Endodermal cell (in vitro differentiated cells): ENCODE measurements around the gene RNASE1. TPM values are rescaled to one million over a fixed set of nuclear protein-coding genes. Genes with fewer than 3 reads are reported as not detected.
A peak's percentile ranks its signal among the peaks of the same experiment; 100 is the strongest.

Experiments used
- DNase-seq: peaks from one replicate; pipeline ENCODE4 v3.0.0-alpha.2; 2017
- H3K27ac ChIP-seq: 2 replicates; pipeline ENCODE4 v1.5.1; 2013; ENCODE audit warnings: mild to moderate bottlenecking, low read depth, low read length, moderate library complexity
- H3K27me3 ChIP-seq: 2 replicates; pipeline ENCODE4 v1.6.1; 2013; ENCODE audit warnings: mild to moderate bottlenecking, low read length, moderate library complexity; ENCODE audit not compliant: insufficient read depth, control insufficient read depth, poor library complexity, severe bottlenecking
- H3K36me3 ChIP-seq: 2 replicates; pipeline ENCODE4 v1.7.0; 2013; ENCODE audit warnings: mild to moderate bottlenecking, low read length, moderate library complexity; ENCODE audit not compliant: control insufficient read depth, insufficient read depth
- H3K4me1 ChIP-seq: one replicate; pipeline ENCODE4 v1.7.0; 2013; ENCODE audit warnings: low read length; ENCODE audit not compliant: control insufficient read depth, insufficient read depth
- H3K4me3 ChIP-seq: 2 replicates; pipeline ENCODE4 v1.5.1; 2013; ENCODE audit warnings: mild to moderate bottlenecking, low read length, moderate library complexity
- H3K9ac ChIP-seq: 2 replicates; pipeline ENCODE4 v1.6.1; 2013; ENCODE audit warnings: mild to moderate bottlenecking, low read length, moderate library complexity; ENCODE audit not compliant: poor library complexity, severe bottlenecking; ENCODE audit errors: extremely low read depth
- H3K9me3 ChIP-seq: 2 replicates; pipeline ENCODE4 v1.6.1; 2013; ENCODE audit warnings: mild to moderate bottlenecking, low read length, moderate library complexity; ENCODE audit not compliant: control insufficient read depth
- H3K27ac Mint-ChIP-seq: 2 replicates; pipeline ENCODE4 v1.8.0; 2020; ENCODE audit warnings: mixed read lengths
- H3K27me3 Mint-ChIP-seq: 2 replicates; pipeline ENCODE4 v1.8.0; 2021; ENCODE audit warnings: mild to moderate bottlenecking, mixed read lengths; ENCODE audit not compliant: insufficient read depth
- H3K36me3 Mint-ChIP-seq: 2 replicates; pipeline ENCODE4 v1.8.0; 2020; ENCODE audit warnings: low read depth, mixed read lengths
- H3K4me1 Mint-ChIP-seq: 2 replicates; pipeline ENCODE4 v1.8.0; 2020; ENCODE audit warnings: mixed read lengths
- H3K4me3 Mint-ChIP-seq: 2 replicates; pipeline ENCODE4 v1.8.0; 2020; ENCODE audit warnings: mild to moderate bottlenecking, moderate library complexity, mixed read lengths
- H3K9me3 Mint-ChIP-seq: 2 replicates; pipeline ENCODE4 v1.8.0; 2020; ENCODE audit warnings: mild to moderate bottlenecking, mixed read lengths
- WGBS, 2 experiments: methylation state at CpG; one replicate each; pipeline versions ENCODE4 v1.1.5 to v1.1.7; 2013; ENCODE audit warnings: missing lambda C conversion rate in 2 of 2, mixed read lengths in 1 of 2; ENCODE audit not compliant: insufficient coverage in 1 of 2, insufficient read length in 1 of 2; 5-methylcytosine and 5-hydroxymethylcytosine counted together
- total RNA-seq, 2 donors: library from RNA; stranded (reverse); fragmentation: NEBNext Ultra II Directional in 1 of 2; extraction: Animal tissue kit (Norgen Biotek cat#: 25700) in 1 of 2; gene quantifications; 2 replicates in 1 of 2; 3 replicates in 1 of 2; pipeline ENCODE4 v1.2.1, GENCODE V29; 2021
- TF ChIP-seq, protein P1 (sequence below): fragments of 200-600 bp; sonication (generic); conservative IDR thresholded peaks from 2 replicates; pipeline ENCODE4 v1.5.0; 2021; ENCODE audit warnings: antibody characterized with exemption, mild to moderate bottlenecking

Gene RNASE1
- total RNA-seq, 2 donors from 2014 or later: 9.9 to 10.7 TPM

DNA sequence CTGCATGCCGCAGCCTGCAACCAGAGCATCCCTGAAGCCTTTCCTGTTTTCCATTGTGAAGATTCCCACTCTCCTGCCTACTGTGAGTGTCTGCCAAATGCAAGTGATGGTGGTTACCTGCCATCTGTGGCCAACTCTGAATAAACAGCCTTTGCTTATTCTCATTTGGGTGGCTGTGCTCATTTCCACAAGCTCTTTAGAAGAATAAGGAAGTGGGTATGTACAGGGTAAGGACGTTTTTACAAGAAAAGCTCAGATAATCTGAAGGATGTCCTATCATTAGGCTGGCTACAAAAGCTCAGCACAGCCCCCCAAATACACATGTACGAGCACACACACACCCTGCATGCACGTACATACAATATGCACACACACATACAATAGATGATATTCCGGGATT lies 7.3 kb upstream of the RNASE1 start:
- H3K4me3 Mint-ChIP-seq: no peak overlapping the region
- no peaks in the 10 kb centered on the region for H3K36me3 Mint-ChIP-seq
- no peak overlapping the region for H3K27ac Mint-ChIP-seq
- H3K4me1 Mint-ChIP-seq: peaks cover 34% of the 10 kb centered on the region
- no peak overlapping the region for H3K9ac ChIP-seq
- no peaks in the 10 kb centered on the region for H3K36me3 ChIP-seq
- WGBS, 2 experiments: 81 to 100% methylated on average over 1 to 5 of the region's 5 CpGs
- H3K4me1 ChIP-seq: peaks cover 26% of the 10 kb centered on the region
- no peaks in the 10 kb centered on the region for H3K27me3 ChIP-seq
- H3K9me3 Mint-ChIP-seq: no peaks in the 10 kb centered on the region
- TF ChIP-seq, protein P1, sequence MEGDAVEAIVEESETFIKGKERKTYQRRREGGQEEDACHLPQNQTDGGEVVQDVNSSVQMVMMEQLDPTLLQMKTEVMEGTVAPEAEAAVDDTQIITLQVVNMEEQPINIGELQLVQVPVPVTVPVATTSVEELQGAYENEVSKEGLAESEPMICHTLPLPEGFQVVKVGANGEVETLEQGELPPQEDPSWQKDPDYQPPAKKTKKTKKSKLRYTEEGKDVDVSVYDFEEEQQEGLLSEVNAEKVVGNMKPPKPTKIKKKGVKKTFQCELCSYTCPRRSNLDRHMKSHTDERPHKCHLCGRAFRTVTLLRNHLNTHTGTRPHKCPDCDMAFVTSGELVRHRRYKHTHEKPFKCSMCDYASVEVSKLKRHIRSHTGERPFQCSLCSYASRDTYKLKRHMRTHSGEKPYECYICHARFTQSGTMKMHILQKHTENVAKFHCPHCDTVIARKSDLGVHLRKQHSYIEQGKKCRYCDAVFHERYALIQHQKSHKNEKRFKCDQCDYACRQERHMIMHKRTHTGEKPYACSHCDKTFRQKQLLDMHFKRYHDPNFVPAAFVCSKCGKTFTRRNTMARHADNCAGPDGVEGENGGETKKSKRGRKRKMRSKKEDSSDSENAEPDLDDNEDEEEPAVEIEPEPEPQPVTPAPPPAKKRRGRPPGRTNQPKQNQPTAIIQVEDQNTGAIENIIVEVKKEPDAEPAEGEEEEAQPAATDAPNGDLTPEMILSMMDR: no peak
- no peak overlapping the region for H3K4me3 ChIP-seq
- no peaks in the 10 kb centered on the region for H3K9me3 ChIP-seq
- no peak overlapping the region for H3K27ac ChIP-seq
- DNase-seq: peak; percentile 32
- peaks cover 2% of the 10 kb centered on the region for H3K27me3 Mint-ChIP-seq

DNA sequence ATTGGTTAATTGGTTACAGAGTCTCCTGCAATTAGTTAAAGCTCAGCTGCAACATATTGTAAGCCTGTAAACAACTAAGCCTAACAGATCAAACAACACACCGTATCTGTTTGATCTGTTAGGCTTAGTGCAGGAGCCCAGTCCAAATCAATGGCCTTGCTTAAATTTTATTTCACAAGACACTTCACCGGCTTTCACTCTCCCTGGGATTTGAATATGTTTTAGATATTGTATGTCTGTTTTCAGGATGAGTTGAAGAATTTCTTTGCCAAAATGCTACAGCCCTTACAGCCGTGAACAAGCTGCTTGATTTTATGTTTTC lies 5.5 kb upstream of the RNASE1 start:
- TF ChIP-seq, protein P1: no peak
- peaks cover 32% of the 10 kb centered on the region for H3K4me1 Mint-ChIP-seq
- H3K9me3 Mint-ChIP-seq: no peaks in the 10 kb centered on the region
- peak; percentile 2 for DNase-seq
- no peak overlapping the region for H3K4me3 Mint-ChIP-seq
- WGBS, 2 experiments: 87 to 100% methylated on average over 2 to 3 of the region's 3 CpGs
- Histone ChIP-seq H3K9me3 (no peaks in the 10 kb centered on the region), H3K4me3 (no peak overlapping the region), H3K4me1 (peaks cover 21% of the 10 kb centered on the region), H3K36me3 (no peaks in the 10 kb centered on the region), H3K27me3 (no peaks in the 10 kb centered on the region), H3K27ac (no peak overlapping the region), H3K9ac (no peak overlapping the region)
- H3K27me3 Mint-ChIP-seq: peaks cover 2% of the 10 kb centered on the region
- no peak overlapping the region for H3K27ac Mint-ChIP-seq
- no peaks in the 10 kb centered on the region for H3K36me3 Mint-ChIP-seq

- TF ChIP-seq, protein P1: no peak
- Mint-ChIP-seq H3K9me3 (no peaks in the 10 kb centered on the region), H3K4me1 (peaks cover 33% of the 10 kb centered on the region), H3K36me3 (no peaks in the 10 kb centered on the region), H3K27ac (no peak overlapping the region), H3K27me3 (peaks cover 2% of the 10 kb centered on the region), H3K4me3 (peak overlapping the region; percentile 22)
- 89 to 93% methylated on average over 3 to 5 of the region's 6 CpGs for WGBS, 2 experiments
- Histone ChIP-seq H3K4me1 (peaks cover 17% of the 10 kb centered on the region), H3K27ac (no peak overlapping the region), H3K4me3 (no peak overlapping the region), H3K9me3 (no peaks in the 10 kb centered on the region), H3K27me3 (no peaks in the 10 kb centered on the region), H3K9ac (no peak overlapping the region), H3K36me3 (no peaks in the 10 kb centered on the region)
- no peak for DNase-seq
Observed at GRCh38 chr14:20807304-20808161, 4.9 kb upstream of the RNASE1 start.
